B cell (primary cell): ENCODE data around the gene RRN3. TPM values are rescaled to one million over a fixed set of nuclear protein-coding genes. Genes with fewer than 3 reads are reported as not detected.
"Not testable (repeated sequence)": the region's sequence is repeated elsewhere in the genome, so short reads cannot be mapped to it uniquely, and the experiment has no call there.

Experiments used
- ATAC-seq: fragments of 200-7000 bp; cut with Tn5 transposase; one replicate; pipeline ENCODE4 v1.10.0; 2021; ENCODE audit warnings: low read depth, mild to moderate bottlenecking, moderate number of reproducible peaks, moderate library complexity
- CTCF ChIA-PET: fragments of 350-600 bp; sonication (Branson Sonifier 250); formaldehyde crosslinking; loops from one replicate; lab custom pipeline; 2021; ENCODE audit warnings: antibody characterized with exemption, inconsistent platforms; lab: Charles Lee
- POLR2A ChIA-PET: fragments of 350-600 bp; sonication (Branson Sonifier 250); formaldehyde crosslinking; loops from one replicate; lab custom pipeline; 2021; ENCODE audit warnings: antibody characterized with exemption; lab: Charles Lee
- DNase-seq: peaks from one replicate; pipeline ENCODE4 v3.0.0; 2013
- H2AFZ ChIP-seq: 2 replicates; pipeline ENCODE4 v1.6.1; 2012; ENCODE audit warnings: mild to moderate bottlenecking, low read depth, low read length; ENCODE audit not compliant: insufficient read depth, poor library complexity, severe bottlenecking
- H3K27ac ChIP-seq, 2 donors: 1 replicate in 1 of 2; 2 replicates in 1 of 2; pipeline ENCODE4 v1.5.1; 2012 to 2013; ENCODE audit warnings: low read length in 2 of 2, mild to moderate bottlenecking in 2 of 2, moderate library complexity in 1 of 2
- H3K27me3 ChIP-seq, 4 experiments: fragments of 200-600 bp in 1 of 4; sonication (generic) in 1 of 4; replicated peaks in 1 of 4; 1 replicate in 2 of 4; 2 replicates in 2 of 4; pipeline versions ENCODE4 v1.6.1 to v1.7.0; 2013 to 2016; ENCODE audit warnings: low read length in 3 of 4, mild to moderate bottlenecking in 2 of 4, mixed read lengths in 1 of 4, moderate library complexity in 1 of 4; ENCODE audit not compliant: insufficient read depth in 4 of 4, control insufficient read depth in 3 of 4; ENCODE audit errors: control extremely low read depth in 1 of 4
- H3K36me3 ChIP-seq, 2 experiments: replicated peaks in 1 of 2; 1 replicate in 1 of 2; 2 replicates in 1 of 2; pipeline versions ENCODE4 v1.6.1 to v1.7.1; 2013; ENCODE audit warnings: low read length in 1 of 2; ENCODE audit not compliant: insufficient read depth in 2 of 2, control insufficient read depth in 1 of 2; ENCODE audit errors: control extremely low read depth in 1 of 2, extremely low read depth in 1 of 2
- H3K4me1 ChIP-seq, 2 donors: fragments of 200-600 bp in 1 of 2; sonication (generic) in 1 of 2; 1 replicate in 1 of 2; 2 replicates in 1 of 2; pipeline versions ENCODE4 v1.5.1 to v1.6.1; 2013 to 2017; ENCODE audit warnings: low read length in 2 of 2; ENCODE audit not compliant: control insufficient read depth in 2 of 2, insufficient read depth in 2 of 2
- H3K4me2 ChIP-seq: replicated peaks from 2 replicates; pipeline ENCODE3; 2012; ENCODE audit warnings: mild to moderate bottlenecking, low read depth, low read length; ENCODE audit not compliant: poor library complexity, severe bottlenecking
- H3K4me3 ChIP-seq, 5 experiments: fragments of 200-600 bp in 1 of 5; sonication (generic) in 1 of 5; 1 replicate in 3 of 5; 2 replicates in 2 of 5; pipeline versions ENCODE4 v1.5.1 to v1.7.0; 2011 to 2016; ENCODE audit warnings: low read length in 4 of 5, mild to moderate bottlenecking in 4 of 5, low read depth in 2 of 5, control low read depth in 1 of 5, moderate library complexity in 1 of 5; ENCODE audit not compliant: insufficient read depth in 1 of 5; ENCODE audit errors: control extremely low read depth in 1 of 5, extremely low read depth in 1 of 5
- H3K79me2 ChIP-seq: fragments of 200-600 bp; sonication (generic); one replicate; pipeline ENCODE4 v1.6.0; 2016; ENCODE audit warnings: low read length; ENCODE audit not compliant: control insufficient read depth, insufficient read depth
- H3K9ac ChIP-seq: fragments of 200-600 bp; sonication (generic); 2 replicates; pipeline ENCODE4 v1.6.1; 2017; ENCODE audit warnings: mild to moderate bottlenecking, low read length, moderate library complexity
- H3K9me3 ChIP-seq, 3 donors: one replicate each; pipeline versions ENCODE4 v1.6.1 to v1.7.1; 2013; ENCODE audit warnings: low read length in 2 of 3; ENCODE audit not compliant: control insufficient read depth in 2 of 3, insufficient read depth in 1 of 3; ENCODE audit errors: control extremely low read depth in 1 of 3
- H4K20me1 ChIP-seq: 2 replicates; pipeline ENCODE4 v1.6.0; 2012; ENCODE audit warnings: mild to moderate bottlenecking, low read length; ENCODE audit not compliant: insufficient read depth, control insufficient read depth, poor library complexity, severe bottlenecking
- H3K27ac Mint-ChIP-seq: one replicate; pipeline ENCODE4 v1.8.0; 2021; ENCODE audit warnings: mixed read lengths
- H3K27me3 Mint-ChIP-seq: one replicate; pipeline ENCODE4 v1.8.0; 2021; ENCODE audit warnings: mixed read lengths
- H3K4me1 Mint-ChIP-seq: one replicate; pipeline ENCODE4 v1.8.0; 2021; ENCODE audit warnings: mixed read lengths
- H3K4me3 Mint-ChIP-seq: one replicate; pipeline ENCODE4 v1.8.0; 2021; ENCODE audit warnings: mixed read lengths
- H3K9me3 Mint-ChIP-seq: one replicate; pipeline ENCODE4 v1.8.0; 2022; ENCODE audit warnings: mixed read lengths; ENCODE audit not compliant: insufficient read depth
- WGBS: methylation state at CpG from one replicate; pipeline ENCODE4 v1.1.5; 2013; ENCODE audit warnings: missing lambda C conversion rate; ENCODE audit not compliant: insufficient coverage; 5-methylcytosine and 5-hydroxymethylcytosine counted together
- intact Hi-C: fragments of 100-400 bp; cut with micrococcal nuclease; formaldehyde crosslinking; loops from one replicate; pipeline ENCODE4 v1.10.0; 2022
- polyA plus RNA-seq: library from polyadenylated mRNA; depleted of rRNA; stranded (reverse); fragments of >200 nt; gene quantifications from 2 replicates; pipeline ENCODE4 v1.2.3, GENCODE V29; 2012
- total RNA-seq, 2 donors: library from RNA; stranded (reverse); fragments of 120-200 nt in 1 of 2; gene quantifications; 1 replicate in 1 of 2; 2 replicates in 1 of 2; pipeline versions ENCODE4 v1.2.3 to v1.2.4, GENCODE V29; 2013 to 2022

RRN3 gene
- total and polyA plus RNA-seq, 2 donors (not counting 1 experiment from before 2014, with no cell fraction given) = 11.7 to 34.6 TPM

DNA sequence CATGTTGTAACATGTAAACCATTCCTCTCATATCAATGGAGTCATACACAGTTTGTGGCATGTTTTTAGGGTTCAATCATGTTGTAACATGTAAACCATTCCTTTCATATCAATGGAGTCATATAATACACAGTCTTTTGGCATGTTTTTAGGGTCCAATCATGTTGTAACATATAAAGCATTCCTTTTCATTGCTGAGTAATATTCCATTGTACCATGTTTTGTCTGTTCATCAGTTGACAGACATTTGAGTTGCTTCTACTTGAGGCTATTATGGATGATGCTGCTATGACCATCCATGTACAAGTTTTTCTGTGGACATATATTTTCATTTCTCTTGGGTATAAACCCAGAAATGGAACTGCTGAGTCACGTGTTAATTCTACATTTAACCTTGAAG is 13.2 kb downstream of the RRN3 start:
- H3K9ac ChIP-seq, H3K4me3 ChIP-seq, H3K9me3 Mint-ChIP-seq, H3K27ac ChIP-seq, DNase-seq, H3K27ac Mint-ChIP-seq, H3K4me3 Mint-ChIP-seq, CTCF ChIA-PET, H3K27me3 ChIP-seq, H3K4me1 Mint-ChIP-seq, ATAC-seq, H3K79me2 ChIP-seq, H2AFZ ChIP-seq, POLR2A ChIA-PET, H4K20me1 ChIP-seq, H3K27me3 Mint-ChIP-seq, H3K9me3 ChIP-seq, H3K4me1 ChIP-seq, H3K4me2 ChIP-seq, intact Hi-C loops: not testable (repeated sequence)
- WGBS = no CpG with 5 or more reads among the region's 1 CpG
- peaks cover 5 to 15% of the 10 kb centered on the region in 2 experiments for H3K36me3 ChIP-seq

DNA sequence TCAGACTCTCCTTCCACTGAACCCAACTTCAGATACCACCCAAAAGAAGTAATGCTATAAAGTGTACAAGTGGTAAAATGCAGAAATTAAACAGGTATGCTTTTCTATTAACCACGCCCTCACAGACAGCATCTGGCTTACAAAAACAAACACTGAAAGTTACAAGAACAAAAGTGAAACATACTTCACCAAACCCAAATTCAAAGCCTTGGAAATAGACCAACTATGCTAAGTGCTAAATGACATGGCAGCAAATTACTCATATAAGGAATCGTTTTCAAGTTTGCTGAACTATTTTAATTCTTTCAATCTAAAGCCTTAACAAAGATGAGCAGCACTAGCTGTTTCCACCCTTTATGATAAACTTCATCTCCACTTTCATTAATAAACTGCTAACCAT is 17.9 kb downstream of the RRN3 start:
- POLR2A ChIA-PET, H3K4me2 ChIP-seq, H4K20me1 ChIP-seq, H3K27me3 ChIP-seq, H3K4me1 Mint-ChIP-seq, H3K9me3 Mint-ChIP-seq, H3K27ac Mint-ChIP-seq, CTCF ChIA-PET, H3K4me1 ChIP-seq, H3K4me3 Mint-ChIP-seq, H3K9me3 ChIP-seq, ATAC-seq, H2AFZ ChIP-seq, H3K4me3 ChIP-seq, intact Hi-C loops, H3K27me3 Mint-ChIP-seq, H3K27ac ChIP-seq, DNase-seq, H3K9ac ChIP-seq, H3K79me2 ChIP-seq: not testable (repeated sequence)
- peaks cover 12 to 45% of the 10 kb centered on the region in 2 experiments for H3K36me3 ChIP-seq
- WGBS = 100% methylated on average over 1 of the region's 2 CpGs
